PFSK-1 (cell line): ENCODE results near the gene HSD17B4.

Experiments
- POLR2AphosphoS5 ChIP-seq: IDR thresholded peaks from 2 replicates; pipeline ENCODE4 v1.6.1; 2012; ENCODE audit warnings: low read depth, mild to moderate bottlenecking, control low read depth, low read length, moderate library complexity
- REST ChIP-seq, 2 experiments: IDR thresholded peaks; 2 replicates each; pipeline versions ENCODE4 v1.6.1 to v1.8.0; 2011 to 2012; ENCODE audit warnings: low read depth in 2 of 2, low read length in 2 of 2, control low read depth in 1 of 2, inconsistent platforms in 1 of 2, mild to moderate bottlenecking in 1 of 2, moderate library complexity in 1 of 2; ENCODE audit not compliant: insufficient read depth in 1 of 2
- SIN3A ChIP-seq: IDR thresholded peaks from 2 replicates; pipeline ENCODE4 v1.6.1; 2012; ENCODE audit warnings: mild to moderate bottlenecking, low read length, moderate library complexity, borderline replicate concordance; ENCODE audit not compliant: insufficient read depth
- TAF1 ChIP-seq: IDR thresholded peaks from 2 replicates; pipeline ENCODE4 v1.6.1; 2012; ENCODE audit warnings: low read length, control low read depth, borderline replicate concordance; ENCODE audit not compliant: insufficient read depth

DNA sequence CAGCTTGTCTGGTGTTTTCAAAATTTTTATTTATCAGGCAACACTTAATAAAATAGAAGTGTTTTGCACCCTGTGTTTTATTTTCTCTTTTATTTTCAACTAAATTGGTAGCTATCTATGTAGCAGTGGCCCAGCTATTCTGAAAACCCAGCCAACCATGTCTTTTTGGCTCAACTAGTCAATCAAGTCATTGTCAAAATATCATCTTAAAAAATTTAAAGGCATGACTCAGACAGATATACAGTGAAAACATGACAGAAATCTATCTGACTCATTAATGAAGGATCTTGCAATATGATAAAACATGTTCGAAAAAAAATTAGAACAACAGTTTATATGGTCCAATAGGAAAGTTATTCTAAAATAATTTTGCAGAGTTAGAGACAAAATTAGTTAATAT is 75.1 kb downstream of the HSD17B4 start:
- TF ChIP-seq TAF1 (no peak), REST (IDR thresholded peaks at IDR 0.05; ENCODE audit: insufficient read depth in 1 of 2, low read depth in 2 of 2, low read length in 2 of 2) (no peak), SIN3A (no peak), POLR2AphosphoS5 (no peak)
